Neural cell (in vitro differentiated cells): ENCODE measurements around the gene JDP2. TPM values are rescaled to one million over a fixed set of nuclear protein-coding genes. Genes with fewer than 3 reads are reported as not detected.

Experiments
- H2AFZ ChIP-seq: fragments of 200-600, 300-800 bp; sonication (generic), shearing (Covaris generic); 2 replicates; pipeline ENCODE4 v1.6.0; 2014; ENCODE audit warnings: low read depth, mild to moderate bottlenecking, antibody characterized with exemption, low read length, moderate library complexity
- H3F3A ChIP-seq: fragments of 200-600 bp; shearing (Covaris generic); 2 replicates; pipeline ENCODE4 v1.6.1; 2016; ENCODE audit warnings: mild to moderate bottlenecking, moderate library complexity, mixed read lengths, antibody characterized with exemption, low read length; ENCODE audit not compliant: insufficient read depth, poor library complexity, severe bottlenecking
- H3K27ac ChIP-seq: fragments of 200-600, 300-800 bp; sonication (generic), shearing (Covaris generic); 2 replicates; pipeline ENCODE4 v1.5.1; 2014; ENCODE audit warnings: mild to moderate bottlenecking, low read length, moderate library complexity
- H3K27me3 ChIP-seq: fragments of 300-800, 200-600 bp; sonication (generic), shearing (Covaris generic); 2 replicates; pipeline ENCODE4 v1.6.0; 2014; ENCODE audit warnings: mild to moderate bottlenecking, low read depth, low read length, moderate library complexity; ENCODE audit not compliant: insufficient read depth
- H3K36me3 ChIP-seq: fragments of 300-800, 200-600 bp; sonication (generic), shearing (Covaris generic); 2 replicates; pipeline ENCODE4 v1.5.1; 2014; ENCODE audit warnings: mild to moderate bottlenecking, antibody characterized with exemption, low read length, moderate library complexity; ENCODE audit not compliant: insufficient read depth
- H3K4me2 ChIP-seq: fragments of 300-800, 200-600 bp; sonication (generic), shearing (Covaris generic); 2 replicates; pipeline ENCODE4 v1.6.0; 2014; ENCODE audit warnings: mild to moderate bottlenecking, low read length
- H3K4me3 ChIP-seq: fragments of 300-800, 200-600 bp; sonication (generic), shearing (Covaris generic); 2 replicates; pipeline ENCODE4 v1.5.1; 2014; ENCODE audit warnings: mild to moderate bottlenecking, low read length, moderate library complexity
- H3K79me2 ChIP-seq: fragments of 200-600 bp; shearing (Covaris generic); replicated peaks from 2 replicates; pipeline ENCODE4 v1.6.0; 2014; ENCODE audit warnings: mild to moderate bottlenecking, low read length, moderate library complexity; ENCODE audit not compliant: insufficient read depth
- H3K9ac ChIP-seq: fragments of 300-800, 200-600 bp; sonication (generic), shearing (Covaris generic); 2 replicates; pipeline ENCODE4 v1.6.1; 2016; ENCODE audit warnings: mild to moderate bottlenecking, low read length, mixed read lengths
- H3K9me2 ChIP-seq: fragments of 200-600 bp; shearing (Covaris generic); 2 replicates; pipeline ENCODE4 v1.6.1; 2016; ENCODE audit warnings: mild to moderate bottlenecking, low read length, mixed read lengths; ENCODE audit not compliant: insufficient read depth
- H3K9me3 ChIP-seq: fragments of 200-600, 300-800 bp; sonication (generic), shearing (Covaris generic); 2 replicates; pipeline ENCODE4 v1.6.1; 2016; ENCODE audit warnings: mild to moderate bottlenecking, mixed run types, low read length, moderate library complexity, mixed read lengths
- H4K20me1 ChIP-seq: fragments of 200-600 bp; shearing (Covaris generic); 2 replicates; pipeline ENCODE4 v1.6.1; 2016; ENCODE audit warnings: mild to moderate bottlenecking, mixed run types; ENCODE audit not compliant: insufficient read depth
- CTCF ChIP-seq: fragments of 450-650 bp; IDR thresholded peaks from 2 replicates; pipeline ENCODE4 v1.5.1; 2014; ENCODE audit warnings: antibody characterized with exemption, mild to moderate bottlenecking, moderate library complexity; ENCODE audit not compliant: poor library complexity, severe bottlenecking
- EP300 ChIP-seq: fragments of 450-650 bp; conservative IDR thresholded peaks from 2 replicates; pipeline ENCODE4 v1.6.1; 2014; ENCODE audit warnings: antibody characterized with exemption, mild to moderate bottlenecking, moderate library complexity; ENCODE audit not compliant: poor library complexity, severe bottlenecking
- EZH2 ChIP-seq: fragments of 200-600, 300-800 bp; shearing (Covaris generic), sonication (generic); IDR thresholded peaks from 2 replicates; pipeline ENCODE4 v1.6.1; 2014; ENCODE audit warnings: antibody characterized with exemption, low read length, borderline replicate concordance, mild to moderate bottlenecking; ENCODE audit not compliant: insufficient read depth, poor library complexity, severe bottlenecking
- MXI1 ChIP-seq: fragments of 450-650 bp; conservative IDR thresholded peaks from 2 replicates; pipeline ENCODE4 v1.6.1; 2014; ENCODE audit warnings: antibody characterized with exemption, mild to moderate bottlenecking; ENCODE audit not compliant: poor library complexity, severe bottlenecking
- POLR2AphosphoS5 ChIP-seq: IDR thresholded peaks from 2 replicates; pipeline ENCODE4 v1.6.1; 2012
- RAD21 ChIP-seq: fragments of 450-650 bp; conservative IDR thresholded peaks from 2 replicates; pipeline ENCODE4 v1.6.1; 2014; ENCODE audit warnings: antibody characterized with exemption, mild to moderate bottlenecking, moderate library complexity
- REST ChIP-seq: IDR thresholded peaks from 2 replicates; pipeline ENCODE4 v1.6.1; 2012; ENCODE audit warnings: borderline replicate concordance
- SMC3 ChIP-seq: fragments of 450-650 bp; conservative IDR thresholded peaks from 2 replicates; pipeline ENCODE4 v1.6.1; 2014; ENCODE audit warnings: antibody characterized with exemption, mild to moderate bottlenecking, moderate library complexity; ENCODE audit not compliant: poor library complexity
- TAF1 ChIP-seq: IDR thresholded peaks from 2 replicates; pipeline ENCODE4 v1.6.1; 2012; ENCODE audit warnings: low read depth
- polyA plus RNA-seq: library from polyadenylated mRNA; depleted of rRNA; stranded (reverse); fragments of >200 nt; gene quantifications from 2 replicates; pipeline ENCODE4 v1.2.3, GENCODE V29; 2014

JDP2 gene
- polyA plus RNA-seq, 1 donor from 2014 or later, result 20.3 TPM

GRCh38 chr14:75417674-75418073 is 10.1 kb upstream of the JDP2 start:
- Histone ChIP-seq H3K9me2 (no peaks in the 10 kb centered on the region), H3K36me3 (no peaks in the 10 kb centered on the region), H3F3A (no peaks in the 10 kb centered on the region), H3K27me3 (no peaks in the 10 kb centered on the region), H3K4me2 (no peak overlapping the region), H2AFZ (no peak overlapping the region), H3K9me3 (no peaks in the 10 kb centered on the region), H3K27ac (no peak overlapping the region), H3K4me3 (no peak overlapping the region), H3K9ac (no peak overlapping the region), H3K79me2 (no peaks in the 10 kb centered on the region), H4K20me1 (no peaks in the 10 kb centered on the region)
- TF ChIP-seq RAD21 (no peak), CTCF (no peak), REST (no peak), MXI1 (no peak), POLR2AphosphoS5 (no peak), EZH2 (no peak), SMC3 (no peak), EP300 (no peak), TAF1 (no peak)

- Histone ChIP-seq H3K4me3 (no peak overlapping the region), H3K27ac (no peak overlapping the region), H3K9me2 (no peaks in the 10 kb centered on the region), H3K27me3 (no peaks in the 10 kb centered on the region), H3K9ac (no peak overlapping the region), H4K20me1 (no peaks in the 10 kb centered on the region), H2AFZ (no peak overlapping the region), H3K9me3 (no peaks in the 10 kb centered on the region), H3K4me2 (no peak overlapping the region), H3K36me3 (no peaks in the 10 kb centered on the region), H3K79me2 (no peaks in the 10 kb centered on the region), H3F3A (no peaks in the 10 kb centered on the region)
- TF ChIP-seq RAD21 (no peak), EP300 (no peak), TAF1 (no peak), POLR2AphosphoS5 (no peak), REST (no peak), MXI1 (no peak)
Observed at GRCh38 chr14:75418850-75419768, 8.7 kb upstream of the JDP2 start.
